ENCODE results near the gene SNAPC4.

Gene SNAPC4

DNA sequence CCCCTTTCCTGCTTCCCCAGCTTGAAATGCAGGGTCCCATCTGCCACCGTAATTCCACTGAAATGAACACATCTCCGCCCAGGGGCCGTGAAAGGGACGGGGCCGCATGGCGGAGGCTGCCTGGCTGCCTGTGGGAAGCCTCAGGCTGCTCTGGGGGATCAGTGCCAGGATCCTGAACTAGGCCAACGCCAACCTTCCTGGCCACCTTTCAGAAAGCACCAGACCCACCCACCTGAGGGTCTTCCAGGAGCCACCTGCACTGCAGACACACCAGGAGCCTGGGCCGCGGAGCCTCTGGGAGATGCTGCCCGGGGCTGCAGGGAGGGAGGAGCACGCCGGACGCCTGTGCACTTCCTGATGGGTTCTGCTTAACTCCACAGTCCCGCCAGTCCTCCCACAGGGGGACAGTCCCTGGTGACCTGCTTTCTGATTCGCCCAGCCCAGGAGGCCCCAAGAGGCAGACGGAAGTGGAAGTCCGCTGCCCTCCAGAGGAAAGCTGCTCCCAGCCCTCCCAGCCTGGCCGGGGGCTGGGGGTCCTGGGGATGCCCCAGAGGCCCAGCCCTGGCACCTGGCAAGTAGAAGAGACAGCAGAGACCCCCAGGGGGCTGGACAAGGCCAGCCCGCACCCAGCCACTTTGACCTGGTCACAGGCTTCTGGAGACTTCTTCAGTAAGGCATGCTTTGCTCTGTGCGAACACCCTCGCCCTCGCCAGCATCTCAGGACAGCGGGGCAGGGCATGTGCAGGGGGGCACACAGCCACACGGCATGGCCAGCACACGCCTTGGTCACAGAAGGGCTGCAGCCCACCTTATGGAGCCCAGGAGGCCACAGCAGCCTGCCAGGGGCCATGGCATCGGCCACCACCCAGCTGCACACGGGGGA is 26.4 kb downstream of the SNAPC4 start, which contains the start of gene CARD9:
TSS of gene CARD9 (minus strand) at position 370 of the 883 bp plus-strand sequence. CDS start 1,591 bp downstream, outside the sequence.
- no peak for DNase-seq (ENCODE audit: low read depth in 1 of 2, low spot score in 1 of 2)

DNA sequence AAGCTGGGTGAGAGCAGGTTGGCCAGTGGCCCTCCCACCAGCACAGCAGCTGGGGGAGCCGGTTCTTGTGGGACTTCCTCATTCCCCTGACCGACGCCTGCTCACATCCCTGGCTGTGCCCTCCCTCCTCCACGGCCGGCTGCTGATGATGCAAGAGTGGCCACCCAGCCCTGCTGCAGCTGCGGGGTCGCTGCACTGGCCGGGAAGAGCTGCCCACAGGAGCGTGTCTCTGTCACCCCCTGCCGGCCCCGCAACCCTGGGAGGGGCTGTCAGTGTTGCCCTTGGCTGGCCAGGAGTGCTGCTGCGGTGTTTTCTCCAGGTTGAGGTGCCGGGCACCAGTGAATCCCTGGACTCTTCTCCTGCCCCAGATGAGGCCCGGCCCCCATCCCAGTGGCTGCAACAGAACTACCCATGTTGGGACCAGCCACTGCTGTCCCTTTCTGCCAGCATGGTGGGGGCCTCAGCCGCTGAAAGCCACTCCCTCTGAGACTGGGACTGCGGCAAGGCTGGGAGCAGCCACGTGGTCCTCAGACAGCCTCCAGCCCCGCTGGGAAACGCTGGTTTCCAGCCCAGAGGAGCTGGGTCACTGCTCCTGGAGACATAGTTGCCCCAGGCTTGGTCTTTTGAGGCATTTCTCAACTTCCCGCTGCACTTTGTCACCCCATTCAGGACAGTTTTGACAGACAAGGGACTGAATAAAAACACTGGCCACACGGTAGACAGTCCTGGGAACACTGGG is 27.2 kb downstream of the SNAPC4 start:
- DNase-seq (ENCODE audit: low read depth in 1 of 2, low spot score in 1 of 2): no peak

DNA sequence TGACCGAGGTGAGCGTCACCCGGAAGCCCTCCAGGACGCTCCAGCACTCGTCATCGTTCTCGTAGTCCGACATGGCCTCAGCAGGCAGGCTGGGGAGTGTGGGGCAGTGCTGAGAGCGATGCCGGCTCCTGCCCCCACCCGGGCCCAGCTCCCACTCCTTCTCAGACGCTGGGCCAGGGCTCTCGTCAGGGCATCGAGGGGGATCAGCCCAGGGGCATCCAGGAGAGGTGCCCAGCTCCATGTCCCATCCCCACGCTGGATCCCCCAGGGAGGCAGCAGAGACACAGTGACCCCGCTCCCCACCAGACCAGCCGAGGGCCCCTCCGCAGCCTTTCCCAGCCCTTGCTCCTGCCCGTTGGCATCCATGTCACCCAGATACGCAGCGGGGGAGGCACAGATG is 28.0 kb downstream of the SNAPC4 start:
- no peak for DNase-seq (ENCODE audit: low read depth in 1 of 2, low spot score in 1 of 2)

DNA sequence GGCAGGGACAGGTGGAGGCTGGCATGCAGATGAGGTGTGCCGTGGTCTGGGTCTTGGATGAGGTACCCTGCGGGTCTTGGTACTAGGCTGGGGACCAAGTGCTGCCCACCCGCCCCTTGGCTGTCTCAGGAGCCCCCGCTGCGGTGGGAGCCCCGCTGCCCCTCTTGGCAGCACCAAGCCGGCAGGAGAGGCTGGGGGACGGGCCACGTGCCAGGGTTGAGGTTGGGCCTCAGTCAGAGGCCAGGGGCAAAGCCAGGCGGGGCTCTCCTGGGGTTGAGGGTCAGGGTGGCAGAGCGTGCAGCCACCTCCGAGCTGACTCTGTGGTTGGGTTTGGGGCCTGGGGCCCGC is 28.5 kb downstream of the SNAPC4 start:
- DNase-seq (ENCODE audit: low read depth in 1 of 2, low spot score in 1 of 2): no peak

DNA sequence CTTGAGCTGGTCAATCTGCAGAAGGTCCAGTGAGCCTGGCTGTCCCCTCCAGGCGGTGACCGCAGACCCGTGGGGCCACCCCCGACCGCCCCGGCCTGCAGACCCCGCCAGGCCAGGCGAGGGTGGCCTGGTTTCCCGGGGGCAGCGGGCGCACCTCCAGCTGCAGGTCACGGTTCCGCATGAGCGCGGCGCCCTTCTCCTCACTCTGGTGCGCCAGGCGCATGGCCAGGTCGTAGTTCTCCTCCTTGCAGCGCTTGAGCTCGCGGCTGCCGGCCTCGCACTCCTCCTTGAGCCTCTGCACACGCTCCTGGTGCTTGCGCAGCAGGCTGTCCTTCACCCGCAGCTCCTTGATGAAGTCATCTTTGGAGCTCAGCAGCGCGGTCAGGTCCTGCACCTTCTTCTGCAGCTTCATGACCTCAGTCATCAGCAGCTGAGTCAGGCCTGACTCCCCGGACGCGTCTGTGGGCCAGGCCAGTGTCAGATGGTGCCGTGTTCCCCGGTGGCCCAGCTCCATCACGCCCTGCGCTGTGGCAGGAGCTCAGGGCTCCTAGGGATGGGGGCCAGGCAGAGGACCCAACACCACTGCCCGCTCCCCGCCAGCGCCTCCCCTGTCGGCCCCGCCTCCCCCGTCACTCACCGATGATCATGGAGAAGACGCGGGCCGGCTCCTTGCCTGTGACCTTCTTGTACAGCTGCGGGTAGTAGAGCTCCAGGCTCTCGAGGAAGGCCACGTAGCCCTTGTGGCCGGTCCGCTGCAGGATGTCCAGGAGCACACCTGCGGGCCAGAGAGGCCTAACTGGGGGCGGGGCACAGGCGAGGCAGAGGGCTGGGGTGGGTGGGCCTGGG is 29.1 kb downstream of the SNAPC4 start:
- DNase-seq (ENCODE audit: low read depth in 1 of 2, low spot score in 1 of 2): no peak

DNA sequence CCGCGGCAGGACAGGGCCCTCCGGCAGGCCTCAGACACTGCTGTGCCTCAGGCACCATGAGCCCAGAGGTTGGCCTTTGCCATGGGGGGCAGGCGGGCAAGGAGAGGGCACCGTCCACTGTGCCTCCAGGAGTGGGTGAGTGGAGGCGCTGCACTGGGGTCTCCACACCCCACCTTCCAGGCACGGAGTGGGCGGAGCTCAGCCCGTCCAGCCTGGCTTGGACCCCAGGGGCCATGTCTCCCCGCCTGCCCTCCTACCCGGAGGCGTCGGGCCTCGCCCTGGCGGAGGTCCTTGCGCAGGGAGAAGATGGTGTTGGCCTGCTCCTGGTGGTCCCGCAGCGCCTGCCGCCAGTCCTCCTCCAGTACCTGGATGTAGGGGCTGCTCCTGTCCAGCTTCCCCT is 29.9 kb downstream of the SNAPC4 start:
- no peak for DNase-seq (ENCODE audit: low read depth in 1 of 2, low spot score in 1 of 2)

DNA sequence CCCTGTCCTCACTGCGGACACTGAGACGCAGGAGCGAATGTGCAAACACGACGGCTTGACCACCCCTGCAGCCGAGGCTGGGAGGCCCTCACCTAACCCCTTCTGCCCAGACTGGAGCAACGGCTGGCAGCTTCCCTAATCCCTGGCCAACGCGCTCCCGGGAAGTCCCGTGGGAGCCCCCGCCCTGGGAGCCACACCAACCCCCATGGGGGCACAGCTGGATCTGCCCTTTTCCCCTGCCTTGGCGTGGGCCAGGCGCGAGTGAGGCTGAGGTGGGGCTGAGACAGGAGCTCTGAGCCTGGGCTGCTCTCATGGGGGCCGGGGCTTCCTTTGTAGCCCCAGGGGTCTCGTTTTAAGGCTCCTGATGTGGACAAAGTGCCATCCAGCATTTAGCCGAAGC is 31.8 kb downstream of the SNAPC4 start:
- DNase-seq (ENCODE audit: low read depth in 1 of 2, low spot score in 1 of 2): no peak

DNA sequence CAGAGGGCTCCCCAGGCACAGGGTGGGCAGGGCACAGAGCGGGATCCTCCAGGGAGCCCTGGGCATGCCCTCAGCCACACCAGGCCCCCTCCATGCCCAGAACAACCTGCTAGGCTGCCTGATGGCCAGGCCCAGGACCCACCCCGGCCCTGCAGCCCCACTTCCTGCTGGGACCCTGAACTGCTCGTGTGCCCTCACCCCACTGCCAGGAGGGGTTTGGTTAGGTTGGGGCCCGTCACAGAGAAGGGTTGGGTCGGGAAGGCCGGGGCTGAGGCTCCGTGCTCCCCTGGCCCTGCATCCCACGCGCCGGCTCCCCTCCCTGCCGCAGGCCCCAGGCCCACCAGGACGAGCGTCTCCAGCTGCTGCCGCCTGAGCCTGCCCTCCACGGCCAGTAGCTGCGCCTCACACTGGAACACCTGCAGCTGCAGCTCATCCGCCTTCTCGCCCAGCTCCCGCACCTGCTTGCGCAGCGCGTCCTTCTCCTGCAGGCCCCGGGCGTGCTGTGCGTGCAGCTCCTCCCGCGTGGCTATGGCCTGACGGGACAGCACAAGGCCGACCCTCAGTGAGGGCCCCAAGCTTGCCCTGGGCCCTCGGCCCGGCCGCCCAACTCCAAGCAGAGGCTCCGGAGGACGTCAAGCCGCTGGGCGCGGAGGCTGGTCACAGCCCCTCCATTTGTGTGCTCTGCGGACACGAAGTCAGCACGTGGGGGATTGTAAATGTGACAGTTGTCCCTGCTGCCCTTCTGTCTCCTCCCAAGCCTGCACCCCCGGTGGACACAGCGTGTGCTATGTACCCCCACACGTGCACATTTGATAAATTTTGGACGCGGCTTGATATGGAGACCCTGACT is 32.4 kb downstream of the SNAPC4 start:
- DNase-seq (ENCODE audit: low read depth in 1 of 2, low spot score in 1 of 2): no peak

DNA sequence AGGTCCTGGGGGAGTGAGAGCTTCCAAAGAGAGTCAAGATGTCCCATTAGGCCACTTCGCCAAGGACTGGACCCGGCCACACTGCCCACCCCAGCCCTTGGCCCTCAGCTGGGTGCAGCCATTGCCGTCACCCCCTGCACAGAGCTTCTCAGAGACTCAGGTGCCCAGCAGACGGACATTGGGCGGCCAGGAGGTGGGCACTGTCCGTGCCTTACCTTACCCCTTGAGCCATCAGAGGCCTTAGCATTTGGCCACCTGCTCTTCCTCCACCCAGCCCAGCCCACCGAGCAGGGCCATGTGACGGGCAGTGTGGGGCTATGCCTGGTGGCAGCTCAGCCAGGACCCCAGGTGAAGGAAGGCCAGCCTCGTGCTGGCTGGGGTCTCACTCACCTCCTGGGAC is 33.1 kb downstream of the SNAPC4 start:
- no peak for DNase-seq (ENCODE audit: low read depth in 1 of 2, low spot score in 1 of 2)

DNA sequence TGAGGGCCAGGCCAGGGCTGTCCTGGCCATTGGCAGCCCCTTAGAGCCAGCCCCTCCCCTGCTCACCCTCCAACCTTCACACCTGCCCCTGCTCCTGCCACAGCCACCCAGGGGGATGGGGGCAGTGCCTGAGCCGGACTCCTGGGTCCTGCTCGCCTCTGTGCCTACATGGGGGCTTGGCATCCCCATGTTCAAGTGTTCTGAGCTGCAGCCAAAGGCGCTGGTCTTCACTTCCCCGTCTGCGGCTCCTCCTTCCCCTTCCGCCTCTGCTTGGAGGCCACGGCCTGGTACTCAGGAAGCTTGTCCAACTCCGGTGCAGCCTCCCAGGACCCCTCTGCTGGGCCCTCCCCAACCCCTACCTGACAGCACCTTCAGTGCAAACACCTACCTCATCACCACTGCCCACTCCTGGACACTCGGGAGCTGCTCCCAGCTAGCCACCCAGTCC is 34.2 kb downstream of the SNAPC4 start:
- DNase-seq (ENCODE audit: low read depth in 1 of 2, low spot score in 1 of 2): no peak

DNA sequence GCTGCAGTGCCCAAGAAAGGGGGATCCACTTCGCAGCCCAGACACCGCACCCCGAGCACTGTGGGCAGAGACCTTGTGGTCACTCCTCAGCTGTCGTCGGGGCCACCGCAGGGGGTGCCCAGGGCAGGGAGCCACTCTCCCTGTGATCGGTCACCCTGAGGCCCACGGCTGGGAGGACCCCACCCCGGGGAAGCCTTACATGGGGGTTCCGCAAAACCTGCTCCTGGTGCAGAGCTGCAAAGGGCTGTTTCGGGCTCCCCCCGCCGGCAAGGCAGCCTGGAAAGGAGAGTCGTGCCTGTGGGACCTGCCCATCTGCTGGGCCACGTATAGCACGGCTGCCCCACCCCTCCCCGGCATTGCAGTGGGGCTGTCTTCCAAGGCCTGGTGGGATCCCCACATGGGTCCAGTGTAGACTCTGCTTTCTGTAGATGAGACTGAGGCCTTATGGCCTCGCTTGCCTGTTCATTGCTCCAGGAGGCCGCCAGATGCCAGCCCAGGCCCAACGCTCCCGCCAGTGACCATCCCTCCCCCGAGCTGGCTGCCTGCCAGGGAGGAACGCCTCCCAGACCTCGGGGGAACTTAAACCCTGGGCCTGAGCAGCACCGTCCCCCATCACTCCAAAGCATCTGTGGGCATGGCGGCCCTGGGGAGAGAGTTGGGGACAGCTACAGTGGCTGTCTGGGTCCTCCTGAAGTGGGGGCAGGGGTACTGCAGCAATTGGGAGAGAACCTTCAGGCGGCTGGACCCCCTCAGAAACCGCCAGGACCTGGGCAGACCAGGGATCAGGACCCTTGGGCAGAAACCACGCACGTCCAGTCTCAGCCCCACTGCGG is 34.8 kb downstream of the SNAPC4 start:
- no peak for DNase-seq (ENCODE audit: low read depth in 1 of 2, low spot score in 1 of 2)

DNA sequence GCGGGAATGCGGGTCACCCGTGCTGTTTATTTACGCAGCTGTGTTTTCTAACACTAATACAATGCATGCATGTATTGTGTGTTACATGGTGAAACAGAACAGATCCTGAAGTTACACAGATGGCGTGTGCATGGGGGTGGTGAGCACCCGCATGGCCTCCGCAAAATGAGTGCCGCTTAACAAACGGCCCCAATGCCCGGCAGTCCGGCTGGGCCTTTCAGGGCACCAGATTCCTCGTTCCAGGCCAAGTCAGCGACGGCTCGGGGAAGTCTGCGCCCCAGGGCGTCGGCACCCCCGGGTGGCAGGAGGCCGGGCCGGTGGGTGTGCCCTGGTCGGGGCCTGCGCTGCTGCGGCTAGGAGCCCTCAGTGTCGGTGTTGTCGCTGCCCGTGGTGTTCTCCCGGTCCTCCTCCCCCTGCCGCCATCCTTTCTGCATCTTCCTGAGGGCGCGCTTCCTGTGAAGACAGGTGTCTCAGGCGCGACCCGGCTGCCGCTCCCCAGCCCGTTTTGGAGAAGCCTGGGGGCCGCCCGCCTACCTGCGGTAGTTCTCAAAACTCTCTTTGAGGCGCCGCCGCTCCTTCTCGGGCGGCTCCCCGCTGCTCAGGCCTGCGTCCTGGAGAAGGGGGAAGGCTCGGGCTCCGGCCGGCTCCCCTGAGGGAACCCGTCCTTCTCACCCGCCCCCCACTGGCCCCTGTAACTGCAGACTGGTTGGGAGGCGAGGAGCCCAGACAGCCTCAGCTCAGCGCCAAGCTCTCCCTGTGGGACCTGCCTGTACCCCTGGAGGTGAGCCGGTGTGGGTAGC is 35.8 kb downstream of the SNAPC4 start:
- DNase-seq (ENCODE audit: low read depth in 1 of 2, low spot score in 1 of 2): no peak

DNA sequence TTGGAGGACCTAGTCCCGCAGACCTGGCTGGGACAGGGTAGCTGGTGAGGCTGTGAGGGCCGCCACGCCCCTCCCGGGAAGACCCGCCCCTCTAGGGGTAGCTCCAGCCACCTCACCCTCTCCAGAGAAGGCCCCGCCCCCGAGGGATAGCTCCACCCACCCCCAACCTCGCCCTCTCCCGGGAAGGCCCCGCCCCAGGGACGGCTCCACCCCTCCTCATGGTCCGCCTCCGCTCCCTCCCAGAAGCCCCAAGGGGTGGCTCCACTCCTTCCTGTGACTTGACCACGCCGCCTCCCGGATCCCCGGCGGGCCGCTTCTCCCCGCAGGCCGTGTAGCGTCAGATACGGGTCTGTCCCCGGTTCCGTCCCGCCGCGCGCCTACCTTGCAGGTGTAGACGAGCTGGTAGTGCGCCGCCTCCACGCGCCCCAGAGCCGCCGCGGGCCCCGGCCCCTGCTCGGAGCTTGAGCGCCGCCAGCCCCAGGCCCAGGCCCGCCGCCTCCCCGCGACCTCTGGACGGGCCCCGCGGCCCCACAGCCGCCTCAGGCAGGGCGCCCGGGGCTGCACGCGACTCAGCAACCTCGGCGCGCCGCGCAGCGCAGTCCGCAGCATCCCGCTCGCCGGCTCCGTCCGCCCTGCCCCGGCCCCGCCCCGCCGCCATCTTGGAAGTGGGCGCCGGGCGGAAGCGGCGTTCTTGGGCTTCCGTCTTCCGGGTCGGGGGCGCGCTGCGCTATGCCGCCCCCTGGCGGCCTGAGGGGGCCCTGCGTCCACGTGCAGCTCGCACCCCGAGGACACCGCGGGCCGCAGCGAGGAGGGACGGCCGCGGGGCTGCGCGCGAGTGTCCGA is 36.6 kb downstream of the SNAPC4 start, which contains the start of gene DNLZ:
TSS of gene DNLZ (minus strand) at position 639 of the 843 bp plus-strand sequence. CDS start at position 609, 30 bp downstream.
- peak; percentile 92 to 94 for DNase-seq (ENCODE audit: low read depth in 1 of 2, low spot score in 1 of 2)

DNA sequence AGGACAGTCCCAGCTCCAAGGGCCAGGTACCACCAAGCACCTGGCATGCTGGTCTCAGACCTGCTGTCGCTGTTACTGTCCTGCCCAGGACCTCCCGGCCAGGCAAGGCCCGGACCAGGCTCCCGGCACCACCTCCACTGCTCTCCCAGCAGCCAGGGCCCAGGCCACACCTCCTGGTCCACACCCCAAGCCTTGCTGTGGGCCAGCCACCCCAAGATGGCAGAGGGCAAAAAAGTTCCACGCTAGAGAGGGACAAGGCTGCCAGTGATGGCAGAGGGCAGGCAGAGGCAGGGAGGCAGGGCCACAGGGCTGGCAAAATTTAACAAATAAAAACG is 37.6 kb downstream of the SNAPC4 start:
- no peak for DNase-seq (ENCODE audit: low read depth in 1 of 2, low spot score in 1 of 2)

DNA sequence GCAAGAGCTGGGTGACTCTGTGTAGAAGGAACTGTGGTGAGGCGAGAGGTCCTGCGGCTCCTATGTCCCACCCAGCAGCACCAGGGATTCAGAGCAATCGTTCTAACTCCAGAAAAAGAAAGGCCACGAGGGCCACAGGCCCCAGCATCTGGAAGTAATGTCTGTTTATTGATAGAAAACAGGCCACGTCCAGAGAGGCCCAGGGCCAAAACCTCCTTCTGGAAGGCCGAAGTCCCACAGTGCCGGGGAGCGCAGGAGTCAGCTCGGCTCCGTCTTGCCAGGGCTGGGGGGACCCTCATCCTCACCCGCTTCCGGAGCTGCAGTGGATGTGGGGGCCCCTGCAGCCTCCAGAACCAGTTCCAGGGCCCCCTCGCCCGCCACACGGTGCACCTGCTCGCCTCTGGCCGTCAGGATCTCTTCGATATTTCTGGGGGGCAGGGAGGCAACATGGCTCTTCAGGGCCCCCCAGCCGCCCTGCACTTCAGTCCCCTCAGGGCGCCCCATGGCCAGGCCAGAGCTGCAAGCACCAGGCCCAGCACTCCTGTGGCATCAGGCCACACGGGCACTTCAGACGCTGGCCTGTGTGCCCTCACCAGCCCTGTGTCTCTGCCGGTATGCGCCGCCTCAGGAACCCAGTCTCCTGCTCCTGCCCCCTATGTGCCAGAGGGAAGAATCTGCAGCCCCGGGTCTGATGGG is 38.1 kb downstream of the SNAPC4 start:
- no peak for DNase-seq (ENCODE audit: low read depth in 1 of 2, low spot score in 1 of 2)

DNA sequence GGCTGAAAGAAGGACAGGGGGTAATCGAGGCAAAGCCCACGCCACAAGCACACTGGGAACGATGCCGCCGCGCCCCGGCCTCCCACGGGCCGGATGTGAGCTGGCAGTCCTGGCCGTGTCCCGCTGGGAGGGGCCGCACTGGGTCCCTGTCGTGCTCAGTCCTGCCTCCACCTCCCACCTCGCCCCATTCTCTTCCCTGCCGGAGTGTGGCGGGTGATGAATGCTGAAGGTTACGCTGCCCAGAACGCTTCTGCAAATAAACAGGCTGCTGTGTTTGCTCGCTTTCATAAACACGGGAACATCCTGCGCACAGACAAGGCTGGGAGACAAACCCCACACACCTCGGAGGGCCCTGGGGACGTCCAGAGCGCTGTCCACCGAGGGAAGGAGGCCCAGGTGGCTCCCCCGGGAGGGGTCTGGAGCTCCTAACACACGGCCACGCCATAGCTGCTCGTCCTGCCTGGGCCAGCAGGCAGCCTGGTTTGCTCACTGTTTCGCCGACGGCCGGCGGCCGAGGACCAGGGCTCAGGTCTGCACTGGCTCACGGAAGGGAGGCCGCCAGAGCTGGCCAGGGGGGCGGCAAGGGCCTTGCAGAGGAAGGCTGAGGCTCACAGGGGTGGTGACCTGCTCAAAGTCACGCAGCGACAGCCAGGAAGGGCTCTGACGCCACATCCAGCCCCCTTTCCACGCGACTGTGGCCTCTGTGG is 38.8 kb downstream of the SNAPC4 start:
- no peak for DNase-seq (ENCODE audit: low read depth in 1 of 2, low spot score in 1 of 2)
